HEK293 (cell line): ENCODE measurements around the gene SNUPN.

ENCODE experiments used
- BCL11B ChIP-seq: fragments of 450-650 bp; formaldehyde crosslinking; IDR thresholded peaks from 2 replicates; pipeline ENCODE4 v1.5.1; 2016; ENCODE audit warnings: low read depth, missing biosample characterization, missing genetic modification characterization
- REST ChIP-seq: fragments of 450-650 bp; formaldehyde crosslinking; IDR thresholded peaks from 2 replicates; pipeline ENCODE4 v1.5.1; 2016; ENCODE audit warnings: missing biosample characterization, missing genetic modification characterization
- ZNF223 ChIP-seq: fragments of 450-650 bp; formaldehyde crosslinking; IDR thresholded peaks from 2 replicates; pipeline ENCODE4 v1.5.1; 2016; ENCODE audit warnings: missing biosample characterization, missing genetic modification characterization
- ZNF302 ChIP-seq: fragments of 450-650 bp; formaldehyde crosslinking; IDR thresholded peaks from 2 replicates; pipeline ENCODE4 v1.5.1; 2016; ENCODE audit warnings: missing biosample characterization, missing genetic modification characterization, low read depth
- ZNF449 ChIP-seq: fragments of 450-650 bp; formaldehyde crosslinking; IDR thresholded peaks from 2 replicates; pipeline ENCODE4 v1.5.1; 2017; ENCODE audit warnings: missing biosample characterization, mild to moderate bottlenecking, missing genetic modification characterization, moderate library complexity
- ZNF561 ChIP-seq: fragments of 450-650 bp; IDR thresholded peaks from 2 replicates; pipeline ENCODE4 v1.5.1; 2018; ENCODE audit warnings: missing biosample characterization, missing genetic modification characterization, borderline replicate concordance
- ZNF580 ChIP-seq: fragments of 450-650 bp; formaldehyde crosslinking; IDR thresholded peaks from 2 replicates; pipeline ENCODE4 v1.5.1; 2016; ENCODE audit warnings: missing biosample characterization, missing genetic modification characterization
- ZNF843 ChIP-seq: fragments of 450-650 bp; formaldehyde crosslinking; IDR thresholded peaks from 2 replicates; pipeline ENCODE4 v1.5.1; 2016; ENCODE audit warnings: missing biosample characterization, missing genetic modification characterization
- TF ChIP-seq, protein P1 (sequence below): fragments of 450-650 bp; formaldehyde crosslinking; IDR thresholded peaks from 2 replicates; pipeline ENCODE4 v1.5.1; 2017; ENCODE audit warnings: missing biosample characterization, missing genetic modification characterization
- TF ChIP-seq, protein P2 (sequence below): fragments of 450-650 bp; formaldehyde crosslinking; IDR thresholded peaks from 2 replicates; pipeline ENCODE4 v1.5.1; 2016; ENCODE audit warnings: missing biosample characterization, missing genetic modification characterization

DNA sequence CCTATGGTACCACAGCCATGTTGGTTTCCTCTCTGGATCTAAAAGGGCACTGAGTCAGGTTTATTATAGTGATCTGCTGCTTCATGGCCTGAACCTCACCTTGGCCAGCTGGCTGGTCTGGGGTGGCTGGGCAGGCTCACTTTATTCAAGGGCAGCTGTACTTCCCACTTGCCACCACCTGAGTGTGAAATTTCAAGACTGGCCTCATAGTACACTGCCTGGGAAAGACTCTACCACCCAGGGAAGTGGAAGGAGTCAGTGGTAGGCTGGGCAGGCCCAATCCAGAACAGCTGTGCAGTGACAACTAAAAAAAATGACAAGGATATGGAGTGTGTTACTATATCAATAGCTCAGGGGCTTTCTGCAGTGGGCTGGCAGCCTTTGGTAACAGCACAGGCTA, 8.8 kb downstream of the SNUPN start:
- TF ChIP-seq ZNF561 (tag by site-specific recombination): no peak
- no peak for TF ChIP-seq ZNF580
- TF ChIP-seq BCL11B (tag by site-specific recombination): no peak
- TF ChIP-seq, protein P1, sequence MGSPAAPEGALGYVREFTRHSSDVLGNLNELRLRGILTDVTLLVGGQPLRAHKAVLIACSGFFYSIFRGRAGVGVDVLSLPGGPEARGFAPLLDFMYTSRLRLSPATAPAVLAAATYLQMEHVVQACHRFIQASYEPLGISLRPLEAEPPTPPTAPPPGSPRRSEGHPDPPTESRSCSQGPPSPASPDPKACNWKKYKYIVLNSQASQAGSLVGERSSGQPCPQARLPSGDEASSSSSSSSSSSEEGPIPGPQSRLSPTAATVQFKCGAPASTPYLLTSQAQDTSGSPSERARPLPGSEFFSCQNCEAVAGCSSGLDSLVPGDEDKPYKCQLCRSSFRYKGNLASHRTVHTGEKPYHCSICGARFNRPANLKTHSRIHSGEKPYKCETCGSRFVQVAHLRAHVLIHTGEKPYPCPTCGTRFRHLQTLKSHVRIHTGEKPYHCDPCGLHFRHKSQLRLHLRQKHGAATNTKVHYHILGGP (tag by site-specific recombination): no peak
- TF ChIP-seq REST (tag by site-specific recombination): no peak
- TF ChIP-seq ZNF449 (tag by site-specific recombination): no peak
- TF ChIP-seq ZNF223: no peak
- TF ChIP-seq, protein P2, sequence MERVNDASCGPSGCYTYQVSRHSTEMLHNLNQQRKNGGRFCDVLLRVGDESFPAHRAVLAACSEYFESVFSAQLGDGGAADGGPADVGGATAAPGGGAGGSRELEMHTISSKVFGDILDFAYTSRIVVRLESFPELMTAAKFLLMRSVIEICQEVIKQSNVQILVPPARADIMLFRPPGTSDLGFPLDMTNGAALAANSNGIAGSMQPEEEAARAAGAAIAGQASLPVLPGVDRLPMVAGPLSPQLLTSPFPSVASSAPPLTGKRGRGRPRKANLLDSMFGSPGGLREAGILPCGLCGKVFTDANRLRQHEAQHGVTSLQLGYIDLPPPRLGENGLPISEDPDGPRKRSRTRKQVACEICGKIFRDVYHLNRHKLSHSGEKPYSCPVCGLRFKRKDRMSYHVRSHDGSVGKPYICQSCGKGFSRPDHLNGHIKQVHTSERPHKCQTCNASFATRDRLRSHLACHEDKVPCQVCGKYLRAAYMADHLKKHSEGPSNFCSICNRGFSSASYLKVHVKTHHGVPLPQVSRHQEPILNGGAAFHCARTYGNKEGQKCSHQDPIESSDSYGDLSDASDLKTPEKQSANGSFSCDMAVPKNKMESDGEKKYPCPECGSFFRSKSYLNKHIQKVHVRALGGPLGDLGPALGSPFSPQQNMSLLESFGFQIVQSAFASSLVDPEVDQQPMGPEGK (tag by site-specific recombination): no peak
- TF ChIP-seq ZNF302 (tag by site-specific recombination): no peak
- no peak for TF ChIP-seq ZNF843 (tag by site-specific recombination)
